Activated CD4-positive, alpha-beta T cell treated with anti-CD3 and anti-CD28 coated beads, Interleukin-2, amount 10 ng/mL, durations not matched to agents 24 days and 14 days (primary cell): ENCODE measurements around the gene XYLT2. TPM values are rescaled to one million over a fixed set of nuclear protein-coding genes. Genes with fewer than 3 reads are reported as not detected.

Experiments
- DNase-seq: peaks from one replicate; pipeline ENCODE4 v3.0.0; 2022
- H3K27ac Mint-ChIP-seq: one replicate; pipeline ENCODE4 v1.8.0; 2022; ENCODE audit warnings: mild to moderate bottlenecking, mixed read lengths
- H3K27me3 Mint-ChIP-seq: one replicate; pipeline ENCODE4 v1.8.0; 2022; ENCODE audit warnings: mixed read lengths
- H3K36me3 Mint-ChIP-seq: one replicate; pipeline ENCODE4 v1.8.0; 2022; ENCODE audit warnings: low read depth, mild to moderate bottlenecking, mixed read lengths
- H3K4me1 Mint-ChIP-seq: one replicate; pipeline ENCODE4 v1.8.0; 2021; ENCODE audit warnings: mixed read lengths
- H3K4me3 Mint-ChIP-seq: one replicate; pipeline ENCODE4 v1.8.0; 2022; ENCODE audit warnings: mild to moderate bottlenecking, moderate library complexity, mixed read lengths
- H3K9me3 Mint-ChIP-seq: one replicate; pipeline ENCODE4 v1.8.0; 2021; ENCODE audit warnings: mixed read lengths
- intact Hi-C: fragments of 100-400 bp; cut with micrococcal nuclease; formaldehyde crosslinking; loops from one replicate; pipeline ENCODE4 v1.15.1; 2023
- total RNA-seq: library from RNA; stranded (reverse); gene quantifications from 2 replicates; pipeline ENCODE4 v1.2.3, GENCODE V29; 2022

The XYLT2 gene
- total RNA-seq, 1 donor from 2014 or later: 65.3 TPM

- H3K4me3 Mint-ChIP-seq: peak overlapping the region; percentile 95
- intact Hi-C loops: loop anchor here (5.0 kb wide), 1 partner anchor 41 kb away; no protein-coding TSS in a partner anchor
These were observed 2.8 kb downstream of the XYLT2 start for GRCh38 chr17:50348522-50349242.

GRCh38 chr17:50349243-50349600 lies 3.3 kb downstream of the XYLT2 start:
- Mint-ChIP-seq H3K36me3 (peaks cover 18% of the 10 kb centered on the region), H3K4me1 (peaks cover 41% of the 10 kb centered on the region), H3K4me3 (no peak overlapping the region), H3K9me3 (no peaks in the 10 kb centered on the region), H3K27ac (no peak overlapping the region), H3K27me3 (no peaks in the 10 kb centered on the region)
- no peak for DNase-seq
- intact Hi-C loops: loop anchor here (5.0 kb wide), 1 partner anchor 42 kb away; no protein-coding TSS in a partner anchor

More at GRCh38 chr17:50348522-50349242, 2.8 kb downstream of the XYLT2 start:
- peak overlapping the region; percentile 22 for H3K27ac Mint-ChIP-seq
- H3K9me3 Mint-ChIP-seq: no peaks in the 10 kb centered on the region
- no peak for DNase-seq
- H3K36me3 Mint-ChIP-seq: peaks cover 17% of the 10 kb centered on the region
- peaks cover 41% of the 10 kb centered on the region for H3K4me1 Mint-ChIP-seq
- H3K27me3 Mint-ChIP-seq: no peaks in the 10 kb centered on the region

GRCh38 chr17:50350733-50351132 lies 4.8 kb downstream of the XYLT2 start:
- Mint-ChIP-seq H3K4me1 (peaks cover 31% of the 10 kb centered on the region), H3K36me3 (peaks cover 30% of the 10 kb centered on the region), H3K27me3 (no peaks in the 10 kb centered on the region), H3K27ac (peak overlapping the region; percentile 34), H3K9me3 (no peaks in the 10 kb centered on the region), H3K4me3 (no peak overlapping the region)
- intact Hi-C loops: no loop called here
- no peak for DNase-seq

- H3K9me3 Mint-ChIP-seq: no peaks in the 10 kb centered on the region
- H3K27ac Mint-ChIP-seq: no peak overlapping the region
- no peaks in the 10 kb centered on the region for H3K27me3 Mint-ChIP-seq
- intact Hi-C loops: no loop called here
- no peak for DNase-seq
- peaks cover 30% of the 10 kb centered on the region for H3K36me3 Mint-ChIP-seq
- peaks cover 26% of the 10 kb centered on the region for H3K4me1 Mint-ChIP-seq
- no peak overlapping the region for H3K4me3 Mint-ChIP-seq
These were observed 6.3 kb downstream of the XYLT2 start for GRCh38 chr17:50352072-50352692.

GRCh38 chr17:50352693-50353599 lies 7.0 kb downstream of the XYLT2 start:
- H3K4me1 Mint-ChIP-seq: peaks cover 21% of the 10 kb centered on the region
- H3K27me3 Mint-ChIP-seq: no peaks in the 10 kb centered on the region
- no peaks in the 10 kb centered on the region for H3K9me3 Mint-ChIP-seq
- H3K36me3 Mint-ChIP-seq: peaks cover 34% of the 10 kb centered on the region
- DNase-seq: no peak
- intact Hi-C loops: no loop called here
- H3K27ac Mint-ChIP-seq: no peak overlapping the region
- no peak overlapping the region for H3K4me3 Mint-ChIP-seq

GRCh38 chr17:50353600-50354195 lies 7.8 kb downstream of the XYLT2 start:
- no peak for DNase-seq

GRCh38 chr17:50354198-50354597 lies 8.3 kb downstream of the XYLT2 start:
- Mint-ChIP-seq H3K27me3 (no peaks in the 10 kb centered on the region), H3K36me3 (peaks cover 43% of the 10 kb centered on the region), H3K4me3 (no peak overlapping the region), H3K9me3 (no peaks in the 10 kb centered on the region), H3K4me1 (peaks cover 12% of the 10 kb centered on the region), H3K27ac (no peak overlapping the region)
- DNase-seq: no peak
- intact Hi-C loops: no loop called here

More at GRCh38 chr17:50353600-50354195, 7.8 kb downstream of the XYLT2 start:
- H3K4me1 Mint-ChIP-seq: peaks cover 14% of the 10 kb centered on the region
- intact Hi-C loops: no loop called here
- H3K27me3 Mint-ChIP-seq: no peaks in the 10 kb centered on the region
- H3K36me3 Mint-ChIP-seq: peaks cover 38% of the 10 kb centered on the region
- no peak overlapping the region for H3K27ac Mint-ChIP-seq
- no peak overlapping the region for H3K4me3 Mint-ChIP-seq
- no peaks in the 10 kb centered on the region for H3K9me3 Mint-ChIP-seq

- intact Hi-C loops: no loop called here
- no peak for DNase-seq
- Mint-ChIP-seq H3K4me1 (peaks cover 12% of the 10 kb centered on the region), H3K27ac (no peak overlapping the region), H3K4me3 (no peak overlapping the region), H3K27me3 (no peaks in the 10 kb centered on the region), H3K9me3 (no peaks in the 10 kb centered on the region), H3K36me3 (peaks cover 45% of the 10 kb centered on the region)
These were observed 8.8 kb downstream of the XYLT2 start for GRCh38 chr17:50354776-50355175.

- intact Hi-C loops: no loop called here
- Mint-ChIP-seq H3K4me3 (no peak overlapping the region), H3K4me1 (peaks cover 12% of the 10 kb centered on the region), H3K27me3 (no peaks in the 10 kb centered on the region), H3K27ac (no peak overlapping the region), H3K36me3 (peaks cover 45% of the 10 kb centered on the region), H3K9me3 (no peaks in the 10 kb centered on the region)
- no peak for DNase-seq
These were observed 9.4 kb downstream of the XYLT2 start for GRCh38 chr17:50355336-50355700.

- intact Hi-C loops: no loop called here
- Mint-ChIP-seq H3K27me3 (no peaks in the 10 kb centered on the region), H3K27ac (no peak overlapping the region), H3K4me3 (no peak overlapping the region), H3K9me3 (no peaks in the 10 kb centered on the region), H3K4me1 (peaks cover 10% of the 10 kb centered on the region), H3K36me3 (peaks cover 43% of the 10 kb centered on the region)
- no peak for DNase-seq
These were observed 9.9 kb downstream of the XYLT2 start for GRCh38 chr17:50355701-50356341.

- intact Hi-C loops: no loop called here
These were observed 10.5 kb downstream of the XYLT2 start for GRCh38 chr17:50356418-50356817.

GRCh38 chr17:50356892-50357510 lies 11.1 kb downstream of the XYLT2 start:
- H3K27me3 Mint-ChIP-seq: no peaks in the 10 kb centered on the region

More at GRCh38 chr17:50356418-50356817, 10.5 kb downstream of the XYLT2 start:
- Mint-ChIP-seq H3K4me3 (no peak overlapping the region), H3K36me3 (peaks cover 40% of the 10 kb centered on the region), H3K27ac (no peak overlapping the region), H3K9me3 (no peaks in the 10 kb centered on the region), H3K4me1 (peaks cover 7% of the 10 kb centered on the region), H3K27me3 (no peaks in the 10 kb centered on the region)
- no peak for DNase-seq

GRCh38 chr17:50358177-50358576 lies 12.3 kb downstream of the XYLT2 start:
- intact Hi-C loops: no loop called here
- no peaks in the 10 kb centered on the region for H3K27me3 Mint-ChIP-seq
- no peak overlapping the region for H3K27ac Mint-ChIP-seq
- H3K4me1 Mint-ChIP-seq: peaks cover 10% of the 10 kb centered on the region
- no peak overlapping the region for H3K4me3 Mint-ChIP-seq
- no peaks in the 10 kb centered on the region for H3K9me3 Mint-ChIP-seq
- DNase-seq: no peak
- peaks cover 33% of the 10 kb centered on the region for H3K36me3 Mint-ChIP-seq

More at GRCh38 chr17:50356892-50357510, 11.1 kb downstream of the XYLT2 start:
- Mint-ChIP-seq H3K27ac (no peak overlapping the region), H3K36me3 (peaks cover 36% of the 10 kb centered on the region), H3K9me3 (no peaks in the 10 kb centered on the region), H3K4me3 (no peak overlapping the region), H3K4me1 (peaks cover 5% of the 10 kb centered on the region)
- no peak for DNase-seq
- intact Hi-C loops: no loop called here
